DMS79 treated with DMSO at 0.1 percent for 48 hours (cell line): ENCODE data around the gene PLXNA4.

Source experiments
- DNase-seq: peaks from one replicate; lab custom pipeline; 2025; lab: John Stamatoyannopoulos, UW

PLXNA4 gene

GRCh38 chr7:132528695-132529094 is 47.6 kb downstream of the PLXNA4 start:
- no peak for DNase-seq

GRCh38 chr7:132527467-132528410 is 48.5 kb downstream of the PLXNA4 start:
- no peak for DNase-seq

- DNase-seq = no peak
These were observed 50.0 kb downstream of the PLXNA4 start for GRCh38 chr7:132526111-132526740.

GRCh38 chr7:132521423-132521822 is 54.8 kb downstream of the PLXNA4 start:
- no peak for DNase-seq

GRCh38 chr7:132520591-132521280 is 55.5 kb downstream of the PLXNA4 start:
- DNase-seq = no peak

GRCh38 chr7:132519936-132520335 is 56.3 kb downstream of the PLXNA4 start:
- DNase-seq = no peak

GRCh38 chr7:132518839-132519173 is 57.5 kb downstream of the PLXNA4 start:
- DNase-seq = no peak

GRCh38 chr7:132518102-132518838 is 58.0 kb downstream of the PLXNA4 start:
- DNase-seq = no peak

- no peak for DNase-seq
These were observed 60.0 kb downstream of the PLXNA4 start for GRCh38 chr7:132516042-132516840.

- DNase-seq = no peak
These were observed 61.1 kb downstream of the PLXNA4 start for GRCh38 chr7:132515181-132515580.

GRCh38 chr7:132514430-132514829 is 61.8 kb downstream of the PLXNA4 start:
- DNase-seq = no peak

GRCh38 chr7:132511921-132512320 is 64.3 kb downstream of the PLXNA4 start:
- no peak for DNase-seq

- no peak for DNase-seq
These were observed 64.9 kb downstream of the PLXNA4 start for GRCh38 chr7:132511387-132511786.

- peak; percentile 81 for DNase-seq
These were observed 66.6 kb downstream of the PLXNA4 start for GRCh38 chr7:132509643-132510042.

- no peak for DNase-seq
These were observed 67.4 kb downstream of the PLXNA4 start for GRCh38 chr7:132508724-132509353.

GRCh38 chr7:132504852-132505251 is 71.4 kb downstream of the PLXNA4 start:
- no peak for DNase-seq

- DNase-seq = no peak
These were observed 72.2 kb downstream of the PLXNA4 start for GRCh38 chr7:132504071-132504470.

- no peak for DNase-seq
These were observed 72.9 kb downstream of the PLXNA4 start for GRCh38 chr7:132503415-132503814.

GRCh38 chr7:132501956-132502355 is 74.3 kb downstream of the PLXNA4 start:
- no peak for DNase-seq

GRCh38 chr7:132500727-132501440 is 75.4 kb downstream of the PLXNA4 start:
- no peak for DNase-seq
